Heart left ventricle (tissue), 13 donors: Measurements from ENCODE around the gene NTM.

Experiments used
- POLR2A ChIP-seq, 2 donors: fragments of 450-650 bp; IDR thresholded peaks; one replicate each; pipeline ENCODE4 v1.6.1; 2017; ENCODE audit warnings: antibody characterized with exemption in 2 of 2, mild to moderate bottlenecking in 2 of 2, moderate library complexity in 2 of 2
- TF ChIP-seq, protein P1 (sequence below), 12 donors: fragments of 200-600 bp; sonication (generic) in 4 of 12; IDR thresholded peaks; one replicate each; pipeline versions ENCODE4 v1.5.0 to v1.8.0; 2018 to 2022; ENCODE audit warnings: antibody characterized with exemption in 12 of 12, mild to moderate bottlenecking in 5 of 12
- donor health status: ischemic (EF 13 %, LVEDD 7.1; RV severe dilation, severe dysfunction).
- donor health status: DM: no; HTN: yes; CAD: no.
- donor health status: DM: no; HTN: no; CAD: no.
- donor health status: ischemic (EF 25% LVEDD 6.9; RV normal size, moderate dysfunction).
- donor health status: ischemic (EF 25% LVEDD 5.7; RV mildly dilated, moderate dysfunction).
- donor health status: ischemic (EF 35%, LVEDD 5.7; RV mildly dilated, moderate dysfunction).
- donor health status: nonischemic (EF 11% LVEDD 7.7; RV severe dilation, severe dysfunction).
- donor health status: DM: yes; HTN: yes; CAD: no.
- donor health status: PGD.
- donor health status: ischemic (EF 29% LVEDD 5.4; RV normal size, mild dysfunction).
- donor health status: nonischemic (EF 23%, LVEDD 6.1; RV moderate dilation, normal function).

DNA sequence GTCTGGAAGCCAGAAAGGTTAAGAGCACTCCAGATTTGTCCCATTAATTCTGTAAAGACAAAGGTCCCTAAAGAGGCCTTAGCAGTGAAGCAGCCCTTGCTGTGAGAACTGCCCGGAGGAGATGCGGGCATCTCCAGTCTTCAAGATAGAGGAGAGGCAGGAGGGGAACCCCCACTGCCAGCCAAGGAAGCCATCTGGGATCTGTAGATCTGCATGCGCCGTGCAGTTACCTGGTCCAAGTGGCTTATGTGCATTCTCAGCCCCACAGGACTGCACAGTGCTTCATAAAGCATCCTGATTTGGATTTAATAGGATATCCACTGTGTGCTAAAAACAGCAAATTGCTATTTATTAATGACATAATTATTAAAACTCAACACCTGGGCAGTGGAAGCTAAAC lies 834.6 kb downstream of the NTM start:
- TF ChIP-seq, protein P1, sequence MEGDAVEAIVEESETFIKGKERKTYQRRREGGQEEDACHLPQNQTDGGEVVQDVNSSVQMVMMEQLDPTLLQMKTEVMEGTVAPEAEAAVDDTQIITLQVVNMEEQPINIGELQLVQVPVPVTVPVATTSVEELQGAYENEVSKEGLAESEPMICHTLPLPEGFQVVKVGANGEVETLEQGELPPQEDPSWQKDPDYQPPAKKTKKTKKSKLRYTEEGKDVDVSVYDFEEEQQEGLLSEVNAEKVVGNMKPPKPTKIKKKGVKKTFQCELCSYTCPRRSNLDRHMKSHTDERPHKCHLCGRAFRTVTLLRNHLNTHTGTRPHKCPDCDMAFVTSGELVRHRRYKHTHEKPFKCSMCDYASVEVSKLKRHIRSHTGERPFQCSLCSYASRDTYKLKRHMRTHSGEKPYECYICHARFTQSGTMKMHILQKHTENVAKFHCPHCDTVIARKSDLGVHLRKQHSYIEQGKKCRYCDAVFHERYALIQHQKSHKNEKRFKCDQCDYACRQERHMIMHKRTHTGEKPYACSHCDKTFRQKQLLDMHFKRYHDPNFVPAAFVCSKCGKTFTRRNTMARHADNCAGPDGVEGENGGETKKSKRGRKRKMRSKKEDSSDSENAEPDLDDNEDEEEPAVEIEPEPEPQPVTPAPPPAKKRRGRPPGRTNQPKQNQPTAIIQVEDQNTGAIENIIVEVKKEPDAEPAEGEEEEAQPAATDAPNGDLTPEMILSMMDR (IDR thresholded peaks at IDR 0.05), result no peak
- TF ChIP-seq POLR2A (IDR thresholded peaks at IDR 0.05), result no peak
